Activated naive CD4-positive, alpha-beta T cell (primary cell): ENCODE measurements around the gene DUOXA2.

Experiments used
- DNase-seq, 4 experiments: peaks; one replicate each; lab custom pipeline; 2025; lab: John Stamatoyannopoulos, UW

DUOXA2 gene

GRCh38 chr15:45162771-45163507 is 48.8 kb downstream of the DUOXA2 start:
- peak in 2 of 4 experiments; percentile 21 to 56 for DNase-seq

GRCh38 chr15:45163508-45163856 is 49.4 kb downstream of the DUOXA2 start:
- DNase-seq = no peak

GRCh38 chr15:45164914-45165313 is 50.8 kb downstream of the DUOXA2 start:
- no peak for DNase-seq

- no peak for DNase-seq
Observed at GRCh38 chr15:45165536-45165935, 51.4 kb downstream of the DUOXA2 start.

- DNase-seq = peak; percentile 37 to 72 (median 55)
Observed at GRCh38 chr15:45166834-45167630, 52.9 kb downstream of the DUOXA2 start.

- no peak for DNase-seq
Observed at GRCh38 chr15:45167631-45168205, 53.6 kb downstream of the DUOXA2 start.
